Suprapubic skin (tissue), 3 donors: ENCODE data around the gene TYROBP.
"Not testable (repeated sequence)": the region's sequence is repeated elsewhere in the genome, so short reads cannot be mapped to it uniquely, and the experiment has no call there.

Experiments
- CTCF ChIP-seq, 2 donors: fragments of 200-600 bp in 1 of 2; fragments of 450-650 bp in 1 of 2; sonication (generic) in 1 of 2; IDR thresholded peaks; one replicate each; pipeline ENCODE4 v1.5.1; 2016 to 2019; ENCODE audit warnings: antibody characterized with exemption in 2 of 2, mild to moderate bottlenecking in 1 of 2, moderate library complexity in 1 of 2
- EP300 ChIP-seq: sonication (generic); formaldehyde crosslinking; IDR thresholded peaks from one replicate; pipeline ENCODE4 v1.6.1; 2017; ENCODE audit warnings: antibody characterized with exemption
- POLR2A ChIP-seq, 2 donors: fragments of 450-650 bp; IDR thresholded peaks; one replicate each; pipeline ENCODE4 v1.6.1; 2017; ENCODE audit warnings: antibody characterized with exemption in 2 of 2, mild to moderate bottlenecking in 2 of 2, moderate library complexity in 2 of 2

GRCh38 chr19:35891819-35892218 lies 16.3 kb downstream of the TYROBP start:
- TF ChIP-seq CTCF (IDR thresholded peaks at IDR 0.05); EP300; POLR2A (IDR thresholded peaks at IDR 0.05): not testable (repeated sequence)
